Activated B cell treated with CpG ODN at 0.5 μM for 24 hours (primary cell): ENCODE data around the gene CRACR2A. TPM values are rescaled to one million over a fixed set of nuclear protein-coding genes. Genes with fewer than 3 reads are reported as not detected.

ENCODE experiments used
- ATAC-seq: fragments of 200-7000 bp; cut with Tn5 transposase; one replicate; pipeline ENCODE4 v1.10.0; 2021; ENCODE audit warnings: low read depth, mild to moderate bottlenecking, moderate library complexity
- CTCF ChIA-PET: fragments of 350-600 bp; sonication (Branson Sonifier 250); formaldehyde crosslinking; loops from one replicate; lab custom pipeline; 2021; ENCODE audit warnings: antibody characterized with exemption; lab: Charles Lee
- POLR2A ChIA-PET: fragments of 350-600 bp; sonication (Branson Sonifier 250); formaldehyde crosslinking; loops from one replicate; lab custom pipeline; 2021; ENCODE audit warnings: antibody characterized with exemption; lab: Charles Lee
- DNase-seq: peaks from one replicate; pipeline ENCODE4 v3.0.0; 2022
- H3K27ac Mint-ChIP-seq: one replicate; pipeline ENCODE4 v1.8.0; 2020; ENCODE audit warnings: mixed read lengths
- H3K27me3 Mint-ChIP-seq: one replicate; pipeline ENCODE4 v1.8.0; 2021; ENCODE audit warnings: mixed read lengths
- H3K36me3 Mint-ChIP-seq: one replicate; pipeline ENCODE4 v1.8.0; 2021; ENCODE audit warnings: low read depth, mixed read lengths
- H3K4me1 Mint-ChIP-seq: one replicate; pipeline ENCODE4 v1.8.0; 2021; ENCODE audit warnings: mixed read lengths
- H3K4me3 Mint-ChIP-seq: one replicate; pipeline ENCODE4 v1.8.0; 2020; ENCODE audit warnings: mild to moderate bottlenecking, mixed read lengths
- H3K9me3 Mint-ChIP-seq: one replicate; pipeline ENCODE4 v1.8.0; 2020; ENCODE audit warnings: mixed read lengths
- CTCF ChIP-seq: fragments of 200-600 bp; IDR thresholded peaks from one replicate; pipeline ENCODE4 v1.8.0; 2022; ENCODE audit warnings: antibody characterized with exemption, mild to moderate bottlenecking
- intact Hi-C: fragments of 100-400 bp; cut with micrococcal nuclease; formaldehyde crosslinking; loops from one replicate; pipeline ENCODE4 v1.15.1; 2024
- total RNA-seq: library from RNA; stranded (reverse); gene quantifications from 2 replicates; pipeline ENCODE4 v1.2.3, GENCODE V29; 2022

Gene CRACR2A
- total RNA-seq, 1 donor from 2014 or later = 25.8 TPM

GRCh38 chr12:3572560-3572959 lies 180.3 kb downstream of the CRACR2A start:
- ChIA-PET POLR2A (no interaction called here), CTCF (no interaction called here)
- Mint-ChIP-seq H3K4me3 (no peak overlapping the region), H3K9me3 (no peaks in the 10 kb centered on the region), H3K36me3 (no peaks in the 10 kb centered on the region), H3K27ac (no peak overlapping the region), H3K4me1 (no peaks in the 10 kb centered on the region), H3K27me3 (peaks cover 9% of the 10 kb centered on the region)
- intact Hi-C loops = no loop called here
- TF ChIP-seq CTCF = no peak
- DNase-seq (no peak), ATAC-seq (no peak)

GRCh38 chr12:3571724-3572123 lies 181.2 kb downstream of the CRACR2A start:
- DNase-seq = no peak
- ChIA-PET POLR2A (no interaction called here), CTCF (no interaction called here)
- Mint-ChIP-seq H3K27ac (no peak overlapping the region), H3K27me3 (peaks cover 9% of the 10 kb centered on the region), H3K4me3 (no peak overlapping the region), H3K4me1 (no peaks in the 10 kb centered on the region), H3K36me3 (no peaks in the 10 kb centered on the region), H3K9me3 (no peaks in the 10 kb centered on the region)
- no peak for TF ChIP-seq CTCF
- no peak for ATAC-seq
- intact Hi-C loops = no loop called here

- ATAC-seq (no peak), DNase-seq (no peak)
- intact Hi-C loops = no loop called here
- Mint-ChIP-seq H3K36me3 (no peaks in the 10 kb centered on the region), H3K9me3 (no peaks in the 10 kb centered on the region), H3K4me1 (no peaks in the 10 kb centered on the region), H3K27ac (no peak overlapping the region), H3K27me3 (peaks cover 9% of the 10 kb centered on the region), H3K4me3 (no peak overlapping the region)
- POLR2A ChIA-PET = no interaction called here
- no peak for TF ChIP-seq CTCF
- CTCF ChIA-PET = no interaction called here
Observed at GRCh38 chr12:3571323-3571722, 181.6 kb downstream of the CRACR2A start.

- intact Hi-C loops = no loop called here
- ATAC-seq (no peak), DNase-seq (no peak)
- TF ChIP-seq CTCF = no peak
- CTCF ChIA-PET = no interaction called here
- Mint-ChIP-seq H3K4me1 (no peaks in the 10 kb centered on the region), H3K27me3 (peaks cover 6% of the 10 kb centered on the region), H3K36me3 (no peaks in the 10 kb centered on the region), H3K4me3 (no peak overlapping the region), H3K9me3 (no peaks in the 10 kb centered on the region), H3K27ac (no peak overlapping the region)
- POLR2A ChIA-PET = no interaction called here
Observed at GRCh38 chr12:3568695-3569094, 184.2 kb downstream of the CRACR2A start.

- Mint-ChIP-seq H3K4me1 (no peaks in the 10 kb centered on the region), H3K36me3 (no peaks in the 10 kb centered on the region), H3K4me3 (no peak overlapping the region), H3K27me3 (peaks cover 8% of the 10 kb centered on the region), H3K9me3 (no peaks in the 10 kb centered on the region), H3K27ac (no peak overlapping the region)
- intact Hi-C loops = no loop called here
- ChIA-PET POLR2A (no interaction called here), CTCF (no interaction called here)
- ATAC-seq (no peak), DNase-seq (no peak)
- TF ChIP-seq CTCF = no peak
Observed at GRCh38 chr12:3565985-3566384, 186.9 kb downstream of the CRACR2A start.

Other genes with a start within 250 kb of the CRACR2A start
- 21.4 and 27.2 TPM in 2 replicates for gene PARP11, start 120.3 kb upstream of the CRACR2A start, total RNA-seq